ENCODE data around the gene LIN37.
A peak's percentile ranks its signal among the peaks of the same experiment; 100 is the strongest.

The LIN37 gene

DNA sequence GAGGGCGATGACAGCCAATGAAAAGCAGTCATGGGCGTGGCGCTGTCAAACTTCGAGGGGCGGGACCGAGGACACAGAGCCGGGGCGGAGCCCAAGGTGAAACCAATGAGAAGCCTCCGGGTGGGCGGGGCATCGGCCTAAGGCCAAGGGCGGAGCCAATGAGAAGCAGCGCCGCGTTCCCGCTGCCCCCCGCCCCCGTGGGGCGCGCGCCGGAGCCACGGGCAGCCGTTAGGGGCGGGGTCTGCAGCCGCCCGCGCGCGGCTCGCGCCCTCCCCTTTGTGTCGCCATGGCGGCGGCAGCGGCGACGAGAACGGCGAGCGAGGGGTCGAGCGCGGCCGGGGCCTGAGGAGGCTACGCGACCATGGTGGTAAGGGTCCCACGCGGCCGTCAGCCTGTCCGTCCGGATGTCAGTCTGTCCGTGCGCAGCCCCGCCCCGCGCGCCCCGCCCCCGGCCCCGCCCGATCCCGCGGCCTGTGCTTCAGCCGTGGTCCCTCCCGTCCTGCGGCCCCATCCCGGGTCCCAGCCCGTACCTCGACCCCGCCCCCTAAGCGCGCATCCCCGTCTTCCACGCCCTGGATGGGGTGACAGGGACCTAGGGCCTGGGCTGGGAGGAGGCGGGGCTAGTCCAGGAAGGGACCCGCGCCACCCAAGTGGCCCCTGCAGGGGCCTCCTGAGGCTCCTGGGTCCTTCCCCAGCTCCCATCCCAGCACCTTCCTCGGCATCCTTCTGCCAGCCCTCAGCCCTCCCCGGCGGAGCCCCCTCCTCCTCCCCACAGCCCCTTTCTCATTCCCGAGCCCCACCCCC, 27.1 kb downstream of the LIN37 start, which contains the start of gene ARHGAP33:
TSS of gene ARHGAP33 (plus strand) at position 267 of the 804 bp plus-strand sequence. CDS start at position 362, 95 bp downstream.
- ATAC-seq = peak; percentile 90
- TF ChIP-seq SNAI2 (CRISPR knock-in tag; IDR thresholded peaks at IDR 0.05) = no peak
- no peak for TF ChIP-seq ZNF70 (CRISPR knock-in tag; IDR thresholded peaks at IDR 0.05)
- TF ChIP-seq, protein P1, sequence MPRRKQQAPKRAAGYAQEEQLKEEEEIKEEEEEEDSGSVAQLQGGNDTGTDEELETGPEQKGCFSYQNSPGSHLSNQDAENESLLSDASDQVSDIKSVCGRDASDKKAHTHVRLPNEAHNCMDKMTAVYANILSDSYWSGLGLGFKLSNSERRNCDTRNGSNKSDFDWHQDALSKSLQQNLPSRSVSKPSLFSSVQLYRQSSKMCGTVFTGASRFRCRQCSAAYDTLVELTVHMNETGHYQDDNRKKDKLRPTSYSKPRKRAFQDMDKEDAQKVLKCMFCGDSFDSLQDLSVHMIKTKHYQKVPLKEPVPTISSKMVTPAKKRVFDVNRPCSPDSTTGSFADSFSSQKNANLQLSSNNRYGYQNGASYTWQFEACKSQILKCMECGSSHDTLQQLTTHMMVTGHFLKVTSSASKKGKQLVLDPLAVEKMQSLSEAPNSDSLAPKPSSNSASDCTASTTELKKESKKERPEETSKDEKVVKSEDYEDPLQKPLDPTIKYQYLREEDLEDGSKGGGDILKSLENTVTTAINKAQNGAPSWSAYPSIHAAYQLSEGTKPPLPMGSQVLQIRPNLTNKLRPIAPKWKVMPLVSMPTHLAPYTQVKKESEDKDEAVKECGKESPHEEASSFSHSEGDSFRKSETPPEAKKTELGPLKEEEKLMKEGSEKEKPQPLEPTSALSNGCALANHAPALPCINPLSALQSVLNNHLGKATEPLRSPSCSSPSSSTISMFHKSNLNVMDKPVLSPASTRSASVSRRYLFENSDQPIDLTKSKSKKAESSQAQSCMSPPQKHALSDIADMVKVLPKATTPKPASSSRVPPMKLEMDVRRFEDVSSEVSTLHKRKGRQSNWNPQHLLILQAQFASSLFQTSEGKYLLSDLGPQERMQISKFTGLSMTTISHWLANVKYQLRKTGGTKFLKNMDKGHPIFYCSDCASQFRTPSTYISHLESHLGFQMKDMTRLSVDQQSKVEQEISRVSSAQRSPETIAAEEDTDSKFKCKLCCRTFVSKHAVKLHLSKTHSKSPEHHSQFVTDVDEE (CRISPR knock-in tag; IDR thresholded peaks at IDR 0.05) = 0 out of 2 replicates have a peak, but pooled peaks have one; percentile 19
- no peak for TF ChIP-seq ESRRG (CRISPR knock-in tag; IDR thresholded peaks at IDR 0.05)
- no peak for TF ChIP-seq CSDC2 (CRISPR knock-in tag; IDR thresholded peaks at IDR 0.05)
- TF ChIP-seq, protein P2, sequence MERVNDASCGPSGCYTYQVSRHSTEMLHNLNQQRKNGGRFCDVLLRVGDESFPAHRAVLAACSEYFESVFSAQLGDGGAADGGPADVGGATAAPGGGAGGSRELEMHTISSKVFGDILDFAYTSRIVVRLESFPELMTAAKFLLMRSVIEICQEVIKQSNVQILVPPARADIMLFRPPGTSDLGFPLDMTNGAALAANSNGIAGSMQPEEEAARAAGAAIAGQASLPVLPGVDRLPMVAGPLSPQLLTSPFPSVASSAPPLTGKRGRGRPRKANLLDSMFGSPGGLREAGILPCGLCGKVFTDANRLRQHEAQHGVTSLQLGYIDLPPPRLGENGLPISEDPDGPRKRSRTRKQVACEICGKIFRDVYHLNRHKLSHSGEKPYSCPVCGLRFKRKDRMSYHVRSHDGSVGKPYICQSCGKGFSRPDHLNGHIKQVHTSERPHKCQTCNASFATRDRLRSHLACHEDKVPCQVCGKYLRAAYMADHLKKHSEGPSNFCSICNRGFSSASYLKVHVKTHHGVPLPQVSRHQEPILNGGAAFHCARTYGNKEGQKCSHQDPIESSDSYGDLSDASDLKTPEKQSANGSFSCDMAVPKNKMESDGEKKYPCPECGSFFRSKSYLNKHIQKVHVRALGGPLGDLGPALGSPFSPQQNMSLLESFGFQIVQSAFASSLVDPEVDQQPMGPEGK (CRISPR knock-in tag; IDR thresholded peaks at IDR 0.05; ENCODE audit: borderline replicate concordance) = no peak
- TF ChIP-seq ARNTL (CRISPR knock-in tag; IDR thresholded peaks at IDR 0.05; ENCODE audit: borderline replicate concordance, low read depth) = no peak

DNA sequence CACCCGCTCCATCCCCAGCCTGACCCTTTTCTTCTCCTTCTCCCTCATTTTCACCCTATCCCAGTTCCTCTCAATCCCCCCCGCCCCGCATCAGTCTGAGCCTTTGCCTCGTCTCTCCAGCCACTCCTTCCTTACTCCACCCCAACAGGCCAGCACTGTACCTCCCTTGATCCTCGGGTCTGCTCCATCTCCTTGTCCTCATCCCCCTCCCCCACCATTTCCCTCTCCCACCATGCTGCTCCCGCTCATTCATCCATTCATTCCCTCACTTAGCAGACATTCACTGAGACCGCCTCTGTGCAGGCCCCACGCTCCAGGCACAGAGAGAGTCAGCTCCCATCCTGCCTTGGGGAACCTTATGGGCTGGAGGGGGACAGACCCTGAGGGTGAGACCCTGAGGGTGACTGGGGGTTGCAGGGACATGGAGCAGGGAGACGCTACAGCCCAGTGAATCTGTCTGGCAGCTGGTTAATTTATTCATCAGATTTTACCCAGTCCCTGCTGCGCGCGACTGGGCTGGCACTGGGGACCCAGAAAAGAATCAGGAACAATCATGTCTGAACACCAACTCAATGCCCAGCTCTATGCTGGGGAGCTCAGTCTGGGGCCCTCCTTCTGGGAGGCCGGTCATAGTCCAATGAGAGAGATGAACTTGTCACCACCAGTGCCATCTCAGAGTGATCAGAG, 27.9 kb downstream of the LIN37 start:
- no peak for ATAC-seq
- peak; percentile 97 for TF ChIP-seq ZNF70 (CRISPR knock-in tag; IDR thresholded peaks at IDR 0.05)
- TF ChIP-seq ESRRG (CRISPR knock-in tag; IDR thresholded peaks at IDR 0.05) = no peak

DNA sequence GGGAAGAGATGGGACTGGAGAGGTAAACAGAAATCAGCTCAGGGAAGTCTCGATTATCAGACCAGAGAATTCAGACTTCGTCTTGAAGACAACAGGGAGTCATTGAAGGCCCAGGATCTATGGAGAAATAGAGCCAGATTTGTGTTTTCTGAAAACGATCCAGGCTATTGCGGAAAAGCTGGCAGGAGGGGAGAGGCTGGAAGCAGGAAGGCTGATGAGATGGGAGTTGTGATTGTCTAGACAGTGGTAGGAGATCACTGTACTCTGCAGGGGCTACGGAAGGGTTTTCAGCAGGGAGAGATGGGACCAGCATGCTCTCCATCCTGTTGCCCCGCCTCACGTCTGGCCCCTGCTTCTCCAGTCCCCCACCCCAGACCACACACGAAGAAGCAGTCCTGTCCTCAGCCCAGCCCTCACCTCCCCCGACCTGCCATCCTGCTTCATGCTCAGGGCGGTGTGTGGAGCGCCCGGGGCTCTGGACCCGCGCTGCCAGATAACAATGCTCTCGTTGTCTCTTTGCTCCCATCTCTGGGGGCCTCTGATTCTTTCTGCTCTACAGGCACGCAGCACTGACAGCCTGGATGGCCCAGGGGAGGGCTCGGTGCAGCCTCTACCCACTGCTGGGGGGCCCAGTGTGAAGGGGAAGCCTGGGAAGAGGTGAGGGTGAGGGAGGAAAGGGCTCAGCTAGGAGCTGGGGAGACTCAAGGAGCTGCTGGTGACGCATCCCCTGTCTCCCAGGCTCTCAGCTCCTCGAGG, 28.9 kb downstream of the LIN37 start:
- TF ChIP-seq SNAI2 (CRISPR knock-in tag; IDR thresholded peaks at IDR 0.05) (no peak), TOX (CRISPR knock-in tag; IDR thresholded peaks at IDR 0.05; ENCODE audit: borderline replicate concordance) (no peak), ZFP30 (CRISPR knock-in tag; IDR thresholded peaks at IDR 0.05) (no peak), ARNTL (CRISPR knock-in tag; IDR thresholded peaks at IDR 0.05; ENCODE audit: borderline replicate concordance, low read depth) (no peak), BACH2 (CRISPR knock-in tag; IDR thresholded peaks at IDR 0.05; ENCODE audit: borderline replicate concordance) (no peak), ESRRG (CRISPR knock-in tag; IDR thresholded peaks at IDR 0.05) (no peak), PPARA (CRISPR knock-in tag; IDR thresholded peaks at IDR 0.05; ENCODE audit: borderline replicate concordance) (no peak), OSR1 (CRISPR knock-in tag; IDR thresholded peaks at IDR 0.05) (no peak), ZC3H10 (CRISPR knock-in tag; IDR thresholded peaks at IDR 0.05) (no peak)
- TF ChIP-seq, protein P1 (CRISPR knock-in tag; IDR thresholded peaks at IDR 0.05) = no peak
- TF ChIP-seq, protein P2 (CRISPR knock-in tag; IDR thresholded peaks at IDR 0.05; ENCODE audit: borderline replicate concordance) = no peak
- TF ChIP-seq, protein P3, sequence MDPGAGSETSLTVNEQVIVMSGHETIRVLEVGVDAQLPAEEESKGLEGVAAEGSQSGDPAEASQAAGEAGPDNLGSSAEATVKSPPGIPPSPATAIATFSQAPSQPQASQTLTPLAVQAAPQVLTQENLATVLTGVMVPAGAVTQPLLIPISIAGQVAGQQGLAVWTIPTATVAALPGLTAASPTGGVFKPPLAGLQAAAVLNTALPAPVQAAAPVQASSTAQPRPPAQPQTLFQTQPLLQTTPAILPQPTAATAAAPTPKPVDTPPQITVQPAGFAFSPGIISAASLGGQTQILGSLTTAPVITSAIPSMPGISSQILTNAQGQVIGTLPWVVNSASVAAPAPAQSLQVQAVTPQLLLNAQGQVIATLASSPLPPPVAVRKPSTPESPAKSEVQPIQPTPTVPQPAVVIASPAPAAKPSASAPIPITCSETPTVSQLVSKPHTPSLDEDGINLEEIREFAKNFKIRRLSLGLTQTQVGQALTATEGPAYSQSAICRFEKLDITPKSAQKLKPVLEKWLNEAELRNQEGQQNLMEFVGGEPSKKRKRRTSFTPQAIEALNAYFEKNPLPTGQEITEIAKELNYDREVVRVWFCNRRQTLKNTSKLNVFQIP (CRISPR knock-in tag; IDR thresholded peaks at IDR 0.05; ENCODE audit: borderline replicate concordance, low read depth) = no peak
- ATAC-seq = no peak
